Tibial nerve (tissue), 4 donors: ENCODE data around the gene POMGNT1. TPM values are rescaled to one million over a fixed set of nuclear protein-coding genes. Genes with fewer than 3 reads are reported as not detected.

Experiments
- DNase-seq, 2 donors: peaks; one replicate each; pipeline ENCODE4 v3.0.0-alpha.2; 2019; ENCODE audit warnings: low spot score in 2 of 2
- H3K27ac ChIP-seq, 4 donors: fragments of 200-600 bp; sonication (generic) in 3 of 4; one replicate each; pipeline ENCODE4 v1.5.1; 2017 to 2019; ENCODE audit warnings: mild to moderate bottlenecking in 1 of 4
- H3K27me3 ChIP-seq, 2 donors: fragments of 200-600 bp; sonication (generic) in 1 of 2; one replicate each; pipeline versions ENCODE4 v1.5.1 to v1.6.0; 2017 to 2019
- H3K36me3 ChIP-seq, 3 donors: fragments of 200-600 bp; sonication (generic); one replicate each; pipeline ENCODE4 v1.5.1; 2018 to 2019
- H3K4me1 ChIP-seq, 4 donors: fragments of 200-600 bp; sonication (generic) in 3 of 4; one replicate each; pipeline ENCODE4 v1.5.1; 2017 to 2019
- H3K4me3 ChIP-seq, 4 donors: fragments of 200-600 bp; sonication (generic) in 3 of 4; one replicate each; pipeline ENCODE4 v1.5.1; 2017 to 2019; ENCODE audit warnings: mild to moderate bottlenecking in 1 of 4, moderate library complexity in 1 of 4
- H3K9me3 ChIP-seq, 4 donors: fragments of 200-600 bp; sonication (generic) in 3 of 4; one replicate each; pipeline ENCODE4 v1.5.1; 2017 to 2019
- EP300 ChIP-seq, 2 donors: sonication (generic); formaldehyde crosslinking; IDR thresholded peaks; one replicate each; pipeline ENCODE4 v1.6.1; 2017; ENCODE audit warnings: antibody characterized with exemption in 2 of 2, mild to moderate bottlenecking in 1 of 2
- POLR2A ChIP-seq, 2 donors: fragments of 450-650 bp; IDR thresholded peaks; one replicate each; pipeline ENCODE4 v1.6.1; 2017; ENCODE audit warnings: antibody characterized with exemption in 2 of 2, mild to moderate bottlenecking in 2 of 2, moderate library complexity in 2 of 2
- WGBS, 2 donors: methylation state at CpG; one replicate each; pipeline ENCODE4 v1.1.5; 2018; 5-methylcytosine and 5-hydroxymethylcytosine counted together
- total RNA-seq, 4 donors: library from RNA; depleted of rRNA; stranded (reverse); fragments of >200 nt; gene quantifications; one replicate each; pipeline ENCODE4 v1.1.0, GENCODE V29; 2016
- TF ChIP-seq, protein P1 (sequence below), 5 experiments: fragments of 200-600 bp in 3 of 5; fragments of 450-650 bp in 2 of 5; sonication (generic) in 3 of 5; IDR thresholded peaks; one replicate each; pipeline ENCODE4 v1.5.1; 2016 to 2019; ENCODE audit warnings: antibody characterized with exemption in 5 of 5, mild to moderate bottlenecking in 3 of 5, moderate library complexity in 2 of 5

Gene POMGNT1
- total RNA-seq, 4 donors from 2014 or later: 53.8 to 71.5 (median 62.8) TPM

DNA sequence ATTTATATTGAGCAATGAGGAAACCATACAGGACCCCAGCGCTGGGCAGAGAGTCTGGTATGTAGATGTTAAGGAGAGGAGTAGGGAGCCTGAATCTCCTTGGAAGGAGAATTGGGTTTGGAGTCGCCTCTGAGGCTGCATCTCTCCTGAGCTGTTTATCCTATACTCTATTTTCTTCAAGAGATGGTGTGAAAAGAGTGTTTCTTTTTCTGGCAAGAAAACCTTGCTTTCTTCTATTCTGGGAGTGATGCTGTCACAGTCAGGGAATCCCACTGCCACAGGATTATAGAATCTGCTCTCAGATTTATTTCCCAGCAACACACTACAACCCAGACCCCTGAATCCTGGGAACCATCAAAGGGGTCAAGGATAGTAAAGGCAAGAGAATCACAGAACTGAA, 8.2 kb upstream of the POMGNT1 start:
- no peak overlapping the region for H3K4me3 ChIP-seq
- H3K27ac ChIP-seq: peak overlapping the region in 3 of 4 donors; percentile 52 to 99 (median 88)
- H3K27me3 ChIP-seq: no peaks in the 10 kb centered on the region
- H3K9me3 ChIP-seq: no peaks in the 10 kb centered on the region
- H3K36me3 ChIP-seq: peaks cover 0 to 8% (median 0%) of the 10 kb centered on the region in 3 donors
- no peak for DNase-seq
- 68 to 84% methylated on average over 2 of the region's 2 CpGs for WGBS, 2 donors
- no peak for TF ChIP-seq EP300 (IDR thresholded peaks at IDR 0.05)
- no peak for TF ChIP-seq POLR2A (IDR thresholded peaks at IDR 0.05)
- TF ChIP-seq, protein P1, sequence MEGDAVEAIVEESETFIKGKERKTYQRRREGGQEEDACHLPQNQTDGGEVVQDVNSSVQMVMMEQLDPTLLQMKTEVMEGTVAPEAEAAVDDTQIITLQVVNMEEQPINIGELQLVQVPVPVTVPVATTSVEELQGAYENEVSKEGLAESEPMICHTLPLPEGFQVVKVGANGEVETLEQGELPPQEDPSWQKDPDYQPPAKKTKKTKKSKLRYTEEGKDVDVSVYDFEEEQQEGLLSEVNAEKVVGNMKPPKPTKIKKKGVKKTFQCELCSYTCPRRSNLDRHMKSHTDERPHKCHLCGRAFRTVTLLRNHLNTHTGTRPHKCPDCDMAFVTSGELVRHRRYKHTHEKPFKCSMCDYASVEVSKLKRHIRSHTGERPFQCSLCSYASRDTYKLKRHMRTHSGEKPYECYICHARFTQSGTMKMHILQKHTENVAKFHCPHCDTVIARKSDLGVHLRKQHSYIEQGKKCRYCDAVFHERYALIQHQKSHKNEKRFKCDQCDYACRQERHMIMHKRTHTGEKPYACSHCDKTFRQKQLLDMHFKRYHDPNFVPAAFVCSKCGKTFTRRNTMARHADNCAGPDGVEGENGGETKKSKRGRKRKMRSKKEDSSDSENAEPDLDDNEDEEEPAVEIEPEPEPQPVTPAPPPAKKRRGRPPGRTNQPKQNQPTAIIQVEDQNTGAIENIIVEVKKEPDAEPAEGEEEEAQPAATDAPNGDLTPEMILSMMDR (IDR thresholded peaks at IDR 0.05): no peak
- peaks cover 0 to 46% (median 19%) of the 10 kb centered on the region in 4 donors for H3K4me1 ChIP-seq

DNA sequence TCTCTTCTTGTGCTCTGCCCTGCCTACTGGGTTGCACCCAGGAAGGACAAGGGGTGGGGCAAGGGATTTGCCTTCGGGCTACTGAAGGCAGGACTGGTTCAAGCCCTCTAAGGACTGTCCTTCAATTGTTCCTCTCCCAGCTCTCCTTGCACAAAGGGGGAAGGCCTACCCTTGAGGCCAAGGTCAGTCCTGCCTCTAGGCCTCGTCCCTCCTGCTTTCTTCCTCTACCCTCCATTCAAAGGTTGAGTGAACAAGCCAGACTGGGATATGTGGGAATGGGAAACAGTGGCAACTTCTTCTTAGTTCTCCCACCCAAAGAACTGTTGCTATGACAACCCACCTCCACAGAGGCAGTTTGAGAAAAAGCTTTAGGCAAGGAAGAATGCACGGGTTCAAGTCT, 7.6 kb upstream of the POMGNT1 start:
- TF ChIP-seq, protein P1 (IDR thresholded peaks at IDR 0.05): no peak
- TF ChIP-seq POLR2A (IDR thresholded peaks at IDR 0.05): no peak
- peak in 1 of 2 donors; percentile 55 for TF ChIP-seq EP300 (IDR thresholded peaks at IDR 0.05)
- DNase-seq: no peak
- Histone ChIP-seq H3K27ac (peak overlapping the region; percentile 27 to 99 (median 70)), H3K4me1 (peaks cover 0 to 46% (median 19%) of the 10 kb centered on the region in 4 donors), H3K4me3 (no peak overlapping the region), H3K9me3 (no peaks in the 10 kb centered on the region), H3K27me3 (no peaks in the 10 kb centered on the region), H3K36me3 (peaks cover 0 to 8% (median 0%) of the 10 kb centered on the region in 3 donors)
- 14 to 16% methylated on average over 3 of the region's 3 CpGs for WGBS, 2 donors

DNA sequence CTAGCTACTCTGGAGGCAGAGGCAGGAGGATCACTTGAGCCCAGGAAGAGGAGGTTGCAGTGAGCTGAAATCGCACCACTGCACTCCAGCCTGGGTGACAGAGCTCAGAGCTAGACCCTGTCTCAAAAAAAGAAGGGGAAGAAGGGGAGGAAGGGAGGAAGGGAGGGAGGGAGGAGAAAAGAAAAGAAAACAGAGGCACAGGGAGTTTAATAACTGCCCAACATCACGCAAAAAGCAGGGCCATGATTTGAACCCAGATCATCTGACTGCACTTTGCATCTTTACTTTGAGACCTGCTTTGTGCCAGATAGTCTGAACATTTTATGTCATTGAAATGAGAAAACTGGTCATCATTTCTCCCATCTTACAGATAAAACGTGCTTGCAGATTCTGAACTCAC, 6.9 kb upstream of the POMGNT1 start:
- Histone ChIP-seq H3K9me3 (no peaks in the 10 kb centered on the region), H3K27me3 (no peaks in the 10 kb centered on the region), H3K4me1 (peaks cover 0 to 46% (median 19%) of the 10 kb centered on the region in 4 donors), H3K4me3 (peak overlapping the region in 2 of 4 donors; percentile 60 to 63), H3K36me3 (peaks cover 0 to 8% (median 0%) of the 10 kb centered on the region in 3 donors), H3K27ac (peak overlapping the region; percentile 27 to 99 (median 84))
- DNase-seq: no peak
- TF ChIP-seq, protein P1 (IDR thresholded peaks at IDR 0.05): no peak
- TF ChIP-seq EP300 (IDR thresholded peaks at IDR 0.05): no peak
- TF ChIP-seq POLR2A (IDR thresholded peaks at IDR 0.05): no peak
- 57 to 64% methylated on average over 3 of the region's 3 CpGs for WGBS, 2 donors

DNA sequence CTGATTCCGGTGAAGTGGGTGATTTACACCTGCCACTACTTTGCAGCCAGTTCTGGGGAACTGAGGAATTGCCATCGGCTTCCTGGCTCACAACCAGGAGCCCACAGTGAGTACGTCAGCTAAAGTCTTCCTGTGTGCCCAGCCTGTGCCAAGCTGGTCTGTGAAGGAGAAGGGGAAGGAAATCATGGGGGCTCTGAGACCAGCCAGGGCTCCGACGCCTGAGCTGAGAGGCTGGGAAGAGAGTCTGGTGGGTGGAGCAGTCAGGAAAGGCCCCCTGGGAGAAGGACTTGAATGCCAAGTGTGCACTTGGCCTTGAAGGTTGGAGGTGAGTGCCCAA, 6.1 kb upstream of the POMGNT1 start:
- 8 to 18% methylated on average over 4 to 5 of the region's 5 CpGs for WGBS, 2 donors
- DNase-seq: no peak
- TF ChIP-seq POLR2A (IDR thresholded peaks at IDR 0.05) (no peak), EP300 (IDR thresholded peaks at IDR 0.05) (no peak)
- TF ChIP-seq, protein P1 (IDR thresholded peaks at IDR 0.05): no peak

DNA sequence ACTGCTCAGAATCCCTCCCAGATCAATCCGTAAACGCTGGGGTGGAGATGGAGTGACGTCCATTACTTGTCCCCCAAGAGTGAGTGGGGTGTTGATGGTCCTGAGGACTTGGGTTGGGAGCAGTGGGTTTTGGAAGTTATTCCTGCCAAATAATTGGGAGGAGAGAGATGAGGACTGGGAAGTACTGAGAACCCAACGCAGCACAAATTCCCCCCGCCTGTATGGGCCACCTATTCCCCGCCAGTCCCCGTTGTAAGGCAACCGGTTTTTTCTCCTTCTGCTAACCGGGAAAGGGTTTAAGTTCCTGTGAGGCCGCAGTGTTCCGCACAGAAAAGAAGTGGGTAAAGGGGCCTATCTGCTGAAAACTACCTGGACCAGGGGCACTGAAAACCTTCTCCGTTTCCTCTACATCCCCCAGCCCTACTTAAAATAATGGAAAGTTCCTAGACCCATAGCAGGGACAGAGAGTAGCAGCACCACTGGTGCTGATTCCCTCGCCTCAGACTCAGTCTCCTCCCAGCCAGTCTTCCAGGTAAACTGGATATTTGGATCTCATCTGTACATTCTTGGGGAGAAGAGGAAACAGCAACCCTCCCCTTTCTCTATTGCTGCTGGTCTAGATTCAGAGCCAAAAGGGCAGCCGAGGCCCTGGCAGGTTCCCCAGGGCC, 5.6 kb upstream of the POMGNT1 start:
- Histone ChIP-seq H3K27me3 (no peaks in the 10 kb centered on the region), H3K27ac (peak overlapping the region; percentile 80 to 99 (median 84)), H3K4me3 (peak overlapping the region; percentile 60 to 100 (median 64)), H3K36me3 (peaks cover 0 to 8% (median 0%) of the 10 kb centered on the region in 3 donors), H3K4me1 (peaks cover 0 to 52% (median 19%) of the 10 kb centered on the region in 4 donors), H3K9me3 (no peaks in the 10 kb centered on the region)
- no peak for DNase-seq
- no peak for TF ChIP-seq POLR2A (IDR thresholded peaks at IDR 0.05)
- TF ChIP-seq EP300 (IDR thresholded peaks at IDR 0.05): no peak
- TF ChIP-seq, protein P1 (IDR thresholded peaks at IDR 0.05): no peak
- WGBS, 2 donors: 4 to 11% methylated on average over 14 of the region's 14 CpGs

More for the DNA sequence above, 6.1 kb upstream of the POMGNT1 start:
- Histone ChIP-seq H3K4me1 (peaks cover 0 to 47% (median 19%) of the 10 kb centered on the region in 4 donors), H3K27me3 (no peaks in the 10 kb centered on the region), H3K4me3 (peak overlapping the region; percentile 60 to 100 (median 64)), H3K9me3 (no peaks in the 10 kb centered on the region), H3K27ac (peak overlapping the region; percentile 44 to 99 (median 84)), H3K36me3 (peaks cover 0 to 8% (median 0%) of the 10 kb centered on the region in 3 donors)
